Chondrocyte (in vitro differentiated cells): Measurements from ENCODE around the gene ISLR. TPM values are rescaled to one million over a fixed set of nuclear protein-coding genes. Genes with fewer than 3 reads are reported as not detected.

Source experiments
- DNase-seq: peaks from one replicate; pipeline ENCODE4 v3.0.0; 2021; ENCODE audit warnings: mixed read lengths, low spot score
- H3K27ac Mint-ChIP-seq: one replicate; pipeline ENCODE4 v1.8.0; 2021; ENCODE audit warnings: mild to moderate bottlenecking, moderate library complexity, mixed read lengths; ENCODE audit not compliant: unreplicated experiment
- H3K27me3 Mint-ChIP-seq: 2 replicates; pipeline ENCODE4 v1.8.0; 2021; ENCODE audit warnings: low read depth, mixed read lengths
- H3K36me3 Mint-ChIP-seq: 2 replicates; pipeline ENCODE4 v1.8.0; 2021; ENCODE audit warnings: low read depth, mixed read lengths
- H3K4me1 Mint-ChIP-seq: 2 replicates; pipeline ENCODE4 v1.8.0; 2021; ENCODE audit warnings: low read depth, mild to moderate bottlenecking, mixed read lengths
- H3K4me3 Mint-ChIP-seq: one replicate; pipeline ENCODE4 v1.8.0; 2021; ENCODE audit warnings: mild to moderate bottlenecking, moderate library complexity, mixed read lengths; ENCODE audit not compliant: unreplicated experiment
- H3K9me3 Mint-ChIP-seq: 2 replicates; pipeline ENCODE4 v1.8.0; 2021; ENCODE audit warnings: low read depth, mixed read lengths
- CTCF ChIP-seq: fragments of 200-600 bp; sonication (generic); IDR thresholded peaks from 2 replicates; pipeline ENCODE4 v1.5.0; 2021; ENCODE audit warnings: antibody characterized with exemption, mild to moderate bottlenecking, moderate library complexity
- total RNA-seq: library from RNA; stranded (reverse); gene quantifications from 3 replicates; pipeline ENCODE4 v1.2.1, GENCODE V29; 2021

The ISLR gene
- total RNA-seq, 1 donor from 2014 or later: 49.6 TPM

- DNase-seq: peak; percentile 38
- Mint-ChIP-seq H3K36me3 (peaks cover 6% of the 10 kb centered on the region), H3K27ac (peak overlapping the region; percentile 92), H3K27me3 (no peaks in the 10 kb centered on the region), H3K4me1 (peaks cover 76% of the 10 kb centered on the region), H3K9me3 (no peaks in the 10 kb centered on the region), H3K4me3 (peak overlapping the region; percentile 58)
- no peak for TF ChIP-seq CTCF
Measured at GRCh38 chr15:74178326-74179100, 5.0 kb downstream of the ISLR start.

- H3K4me3 Mint-ChIP-seq: peak overlapping the region; percentile 58
- no peaks in the 10 kb centered on the region for H3K9me3 Mint-ChIP-seq
- peaks cover 69% of the 10 kb centered on the region for H3K4me1 Mint-ChIP-seq
- H3K27ac Mint-ChIP-seq: peak overlapping the region; percentile 92
- H3K36me3 Mint-ChIP-seq: peaks cover 6% of the 10 kb centered on the region
- H3K27me3 Mint-ChIP-seq: no peaks in the 10 kb centered on the region
- no peak for TF ChIP-seq CTCF
- peak; percentile 96 for DNase-seq
Measured at GRCh38 chr15:74179101-74179841, 5.8 kb downstream of the ISLR start.

GRCh38 chr15:74179983-74180880, 6.7 kb downstream of the ISLR start:
- no peak overlapping the region for H3K4me3 Mint-ChIP-seq
- H3K27ac Mint-ChIP-seq: peak overlapping the region; percentile 92
- H3K36me3 Mint-ChIP-seq: peaks cover 5% of the 10 kb centered on the region
- H3K9me3 Mint-ChIP-seq: no peaks in the 10 kb centered on the region
- peaks cover 2% of the 10 kb centered on the region for H3K27me3 Mint-ChIP-seq
- peaks cover 59% of the 10 kb centered on the region for H3K4me1 Mint-ChIP-seq
- peak; percentile 51 for TF ChIP-seq CTCF
- DNase-seq: peak; percentile 90

- Mint-ChIP-seq H3K27ac (no peak overlapping the region), H3K4me1 (peaks cover 51% of the 10 kb centered on the region), H3K4me3 (no peak overlapping the region), H3K9me3 (no peaks in the 10 kb centered on the region), H3K36me3 (peaks cover 4% of the 10 kb centered on the region), H3K27me3 (peaks cover 2% of the 10 kb centered on the region)
- TF ChIP-seq CTCF: no peak
- DNase-seq: peak; percentile 73
Measured at GRCh38 chr15:74180881-74181602, 7.5 kb downstream of the ISLR start.
